Right atrium auricular region (tissue), 2 donors: ENCODE data around the gene TNFRSF25. TPM values are rescaled to one million over a fixed set of nuclear protein-coding genes. Genes with fewer than 3 reads are reported as not detected.

Experiments
- DNase-seq: peaks from one replicate; pipeline ENCODE4 v3.0.0-alpha.2; 2019; ENCODE audit warnings: low spot score
- H3K27ac ChIP-seq, 2 donors: fragments of 200-600 bp; sonication (generic); 1 replicate in 1 of 2; 2 replicates in 1 of 2; pipeline ENCODE4 v1.5.1; 2016 to 2019
- H3K27me3 ChIP-seq, 2 donors: fragments of 200-600 bp; sonication (generic); one replicate each; pipeline versions ENCODE4 v1.5.1 to v1.6.0; 2017 to 2019
- H3K36me3 ChIP-seq: fragments of 200-600 bp; sonication (generic); one replicate; pipeline ENCODE4 v1.5.1; 2016
- H3K4me1 ChIP-seq, 2 donors: fragments of 200-600 bp; sonication (generic); one replicate each; pipeline versions ENCODE4 v1.5.1 to v1.6.0; 2017 to 2019
- H3K4me3 ChIP-seq, 2 donors: fragments of 200-600 bp; sonication (generic); 1 replicate in 1 of 2; 2 replicates in 1 of 2; pipeline ENCODE4 v1.5.1; 2017 to 2019; ENCODE audit warnings: mild to moderate bottlenecking in 1 of 2, moderate library complexity in 1 of 2
- H3K9me3 ChIP-seq, 2 donors: fragments of 200-600 bp; sonication (generic); one replicate each; pipeline ENCODE4 v1.5.1; 2019
- total RNA-seq, 2 donors: library from RNA; depleted of rRNA; stranded (reverse); fragments of >200 nt; gene quantifications; one replicate each; pipeline ENCODE4 v1.1.0, GENCODE V29; 2016
- TF ChIP-seq, protein P1 (sequence below), 2 donors: fragments of 200-600 bp; sonication (generic); IDR thresholded peaks; one replicate each; pipeline ENCODE4 v1.5.1; 2019; ENCODE audit warnings: antibody characterized with exemption in 2 of 2

Gene TNFRSF25
- total RNA-seq, 2 donors from 2014 or later: 4.4 to 7.4 TPM

DNA sequence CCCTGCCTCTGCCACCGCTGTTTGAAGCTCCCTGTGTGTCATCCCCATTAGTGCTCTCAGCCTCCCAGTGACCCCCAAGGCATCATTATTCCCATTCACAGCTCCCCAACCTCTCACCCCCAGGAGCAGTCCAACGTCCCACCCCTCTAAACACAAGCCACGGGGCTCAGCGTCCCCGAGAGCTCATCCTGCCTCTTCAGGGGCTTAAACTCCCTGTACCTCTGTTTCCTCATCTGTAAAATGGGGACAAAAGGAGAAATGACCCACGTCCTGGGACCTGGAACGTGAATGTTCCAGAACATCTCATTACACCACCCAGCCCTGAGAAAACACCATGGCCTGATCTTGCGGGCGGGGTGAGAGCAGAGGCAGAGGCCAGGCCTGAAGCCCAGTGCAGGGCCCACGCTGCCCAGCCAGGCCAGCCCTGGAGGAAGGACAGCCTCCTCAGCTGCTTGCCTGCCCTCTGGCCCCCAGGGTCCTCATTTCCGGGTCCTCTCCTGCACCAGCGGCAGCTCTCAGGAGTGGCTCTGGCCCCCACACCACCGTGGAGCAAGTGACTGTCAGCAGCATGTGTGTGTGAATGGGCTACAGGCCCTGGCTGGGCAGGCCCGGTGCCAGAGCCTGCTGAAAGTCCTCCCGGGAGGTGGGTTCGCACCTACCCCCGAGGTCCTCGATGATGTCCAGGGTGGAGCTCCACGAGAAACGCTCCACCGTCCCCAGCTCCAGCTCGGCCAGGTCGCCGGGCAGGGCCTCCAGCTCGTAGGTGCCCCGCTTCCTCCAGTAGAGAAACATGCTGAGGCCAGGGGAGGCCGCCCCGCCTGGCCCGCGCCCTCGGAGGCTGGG lies 39.6 kb upstream of the TNFRSF25 start:
- H3K27me3 ChIP-seq: no peaks in the 10 kb centered on the region
- no peak for DNase-seq
- TF ChIP-seq, protein P1, sequence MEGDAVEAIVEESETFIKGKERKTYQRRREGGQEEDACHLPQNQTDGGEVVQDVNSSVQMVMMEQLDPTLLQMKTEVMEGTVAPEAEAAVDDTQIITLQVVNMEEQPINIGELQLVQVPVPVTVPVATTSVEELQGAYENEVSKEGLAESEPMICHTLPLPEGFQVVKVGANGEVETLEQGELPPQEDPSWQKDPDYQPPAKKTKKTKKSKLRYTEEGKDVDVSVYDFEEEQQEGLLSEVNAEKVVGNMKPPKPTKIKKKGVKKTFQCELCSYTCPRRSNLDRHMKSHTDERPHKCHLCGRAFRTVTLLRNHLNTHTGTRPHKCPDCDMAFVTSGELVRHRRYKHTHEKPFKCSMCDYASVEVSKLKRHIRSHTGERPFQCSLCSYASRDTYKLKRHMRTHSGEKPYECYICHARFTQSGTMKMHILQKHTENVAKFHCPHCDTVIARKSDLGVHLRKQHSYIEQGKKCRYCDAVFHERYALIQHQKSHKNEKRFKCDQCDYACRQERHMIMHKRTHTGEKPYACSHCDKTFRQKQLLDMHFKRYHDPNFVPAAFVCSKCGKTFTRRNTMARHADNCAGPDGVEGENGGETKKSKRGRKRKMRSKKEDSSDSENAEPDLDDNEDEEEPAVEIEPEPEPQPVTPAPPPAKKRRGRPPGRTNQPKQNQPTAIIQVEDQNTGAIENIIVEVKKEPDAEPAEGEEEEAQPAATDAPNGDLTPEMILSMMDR (IDR thresholded peaks at IDR 0.05): no peak
- no peak overlapping the region for H3K4me3 ChIP-seq
- H3K27ac ChIP-seq: no peak overlapping the region
- no peaks in the 10 kb centered on the region for H3K9me3 ChIP-seq
- peaks cover 0 to 41% of the 10 kb centered on the region in 2 donors for H3K4me1 ChIP-seq
- no peaks in the 10 kb centered on the region for H3K36me3 ChIP-seq

DNA sequence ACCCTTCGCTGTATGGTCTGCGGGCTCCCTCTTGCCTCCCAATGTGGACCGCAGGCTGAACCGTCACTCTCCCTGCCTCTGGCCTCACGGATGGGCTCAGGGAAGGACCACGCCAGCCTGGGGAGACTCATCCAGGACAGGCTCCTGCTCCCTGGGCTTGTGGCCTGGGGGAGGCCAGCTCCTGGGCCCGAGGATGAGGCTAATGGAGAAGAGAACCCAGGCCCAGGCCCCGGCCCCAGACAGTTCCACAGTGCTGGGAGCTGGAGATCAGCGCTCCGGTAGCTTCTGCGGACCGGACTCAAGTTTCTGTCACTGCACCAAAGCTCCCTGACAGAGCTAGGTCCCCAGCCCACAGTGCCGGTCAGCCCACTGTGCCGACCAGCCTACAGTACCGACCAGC lies 38.9 kb upstream of the TNFRSF25 start:
- H3K27ac ChIP-seq: no peak overlapping the region
- peaks cover 0 to 46% of the 10 kb centered on the region in 2 donors for H3K4me1 ChIP-seq
- no peaks in the 10 kb centered on the region for H3K36me3 ChIP-seq
- DNase-seq: no peak
- H3K27me3 ChIP-seq: no peaks in the 10 kb centered on the region
- H3K4me3 ChIP-seq: no peak overlapping the region
- TF ChIP-seq, protein P1 (IDR thresholded peaks at IDR 0.05): no peak
- no peaks in the 10 kb centered on the region for H3K9me3 ChIP-seq

DNA sequence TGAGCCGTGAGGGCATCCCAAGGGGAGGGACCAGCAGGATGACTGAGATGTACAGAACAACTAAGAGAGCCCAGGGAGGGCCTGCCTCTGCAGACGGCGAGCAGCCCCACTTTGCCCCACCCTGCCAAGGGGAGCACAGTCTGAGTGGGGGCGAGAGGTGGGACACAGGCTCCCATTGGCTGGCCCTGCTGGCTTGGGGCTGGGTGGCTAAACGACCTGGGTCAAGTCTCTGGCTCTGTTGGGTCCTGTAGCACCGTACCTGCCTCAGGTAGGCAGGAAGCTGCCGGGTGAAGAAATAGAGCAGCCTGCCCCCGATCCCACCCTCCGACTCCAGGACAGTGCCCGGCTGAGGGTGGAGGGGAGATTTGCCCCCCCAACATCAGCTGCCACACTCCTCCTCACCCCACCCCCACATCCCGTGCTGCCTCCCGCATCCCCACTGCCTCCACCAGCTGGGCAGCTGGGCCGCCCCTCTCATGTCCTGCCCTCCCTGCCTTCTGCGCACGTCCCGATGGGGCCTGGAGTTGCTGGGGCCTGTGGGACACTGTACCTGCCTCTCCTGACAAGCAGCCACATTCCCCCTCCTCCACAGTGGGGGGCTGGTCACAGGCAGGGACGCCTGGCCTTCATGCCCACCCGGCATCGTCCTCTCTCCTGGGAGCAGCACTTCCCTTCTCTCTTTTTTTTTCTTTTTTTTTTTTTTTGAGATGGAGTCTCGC lies 38.1 kb upstream of the TNFRSF25 start:
- Histone ChIP-seq H3K4me1 (peaks cover 0 to 52% of the 10 kb centered on the region in 2 donors), H3K27me3 (no peaks in the 10 kb centered on the region), H3K27ac (no peak overlapping the region), H3K36me3 (no peaks in the 10 kb centered on the region), H3K9me3 (no peaks in the 10 kb centered on the region), H3K4me3 (no peak overlapping the region)
- no peak for DNase-seq
- TF ChIP-seq, protein P1 (IDR thresholded peaks at IDR 0.05): no peak

GRCh38 chr1:6502000-6502891 lies 36.3 kb upstream of the TNFRSF25 start:
- DNase-seq: no peak
- Histone ChIP-seq H3K27ac (peak overlapping the region in 1 of 2 donors; percentile 49), H3K4me3 (no peak overlapping the region), H3K36me3 (no peaks in the 10 kb centered on the region), H3K9me3 (no peaks in the 10 kb centered on the region), H3K27me3 (no peaks in the 10 kb centered on the region), H3K4me1 (peaks cover 0 to 62% of the 10 kb centered on the region in 2 donors)
- TF ChIP-seq, protein P1 (IDR thresholded peaks at IDR 0.05): no peak

GRCh38 chr1:6501279-6501813 lies 35.4 kb upstream of the TNFRSF25 start:
- Histone ChIP-seq H3K27me3 (no peaks in the 10 kb centered on the region), H3K27ac (peak overlapping the region; percentile 32 to 66), H3K4me1 (peaks cover 0 to 63% of the 10 kb centered on the region in 2 donors), H3K4me3 (no peak overlapping the region), H3K9me3 (no peaks in the 10 kb centered on the region), H3K36me3 (no peaks in the 10 kb centered on the region)
- no peak for DNase-seq
- TF ChIP-seq, protein P1 (IDR thresholded peaks at IDR 0.05): no peak
